HL-60 (cell line): ENCODE measurements around the gene TYMP.
A peak's percentile ranks its signal among the peaks of the same experiment; 100 is the strongest.

ENCODE experiments used
- DNase-seq, 2 experiments: peaks; one replicate each; pipeline ENCODE4 v3.0.0-alpha.2; 2010 to 2020; ENCODE audit warnings: low read depth in 1 of 2, low spot score in 1 of 2
- H3K27ac ChIP-seq: fragments of 250-450 bp; sonication (Bioruptor Pico); replicated peaks from 2 replicates; pipeline ENCODE4 v1.5.1; 2020; ENCODE audit warnings: mild to moderate bottlenecking, moderate library complexity
- H3K27me3 ChIP-seq: fragments of 250-450 bp; sonication (Bioruptor Pico); 2 replicates; pipeline ENCODE4 v1.5.1; 2021; ENCODE audit warnings: mild to moderate bottlenecking, moderate library complexity; ENCODE audit not compliant: insufficient read depth, poor library complexity, severe bottlenecking
- H3K4me3 ChIP-seq: replicated peaks from 2 replicates; pipeline ENCODE4 v1.5.1; 2011; ENCODE audit warnings: mild to moderate bottlenecking, control low read depth, low read length; ENCODE audit not compliant: insufficient read depth
- GABPA ChIP-seq: IDR thresholded peaks from 2 replicates; pipeline ENCODE4 v1.6.1; 2012; ENCODE audit warnings: low read depth
- POLR2AphosphoS5 ChIP-seq: IDR thresholded peaks from 2 replicates; pipeline ENCODE4 v1.6.1; 2012; ENCODE audit warnings: low read depth
- SPI1 ChIP-seq: IDR thresholded peaks from 2 replicates; pipeline ENCODE4 v1.6.1; 2012; ENCODE audit warnings: low read depth, mild to moderate bottlenecking, borderline replicate concordance
- TF ChIP-seq, protein P1 (sequence below): IDR thresholded peaks from 2 replicates; pipeline ENCODE4 v1.6.1; 2012; ENCODE audit warnings: low read depth; ENCODE audit not compliant: insufficient replicate concordance
- TF ChIP-seq, protein P2 (sequence below): IDR thresholded peaks from one replicate; pipeline ENCODE4 v1.5.1; 2011; ENCODE audit warnings: low read length, control low read depth, inconsistent platforms; ENCODE audit not compliant: insufficient read depth

TYMP gene

DNA sequence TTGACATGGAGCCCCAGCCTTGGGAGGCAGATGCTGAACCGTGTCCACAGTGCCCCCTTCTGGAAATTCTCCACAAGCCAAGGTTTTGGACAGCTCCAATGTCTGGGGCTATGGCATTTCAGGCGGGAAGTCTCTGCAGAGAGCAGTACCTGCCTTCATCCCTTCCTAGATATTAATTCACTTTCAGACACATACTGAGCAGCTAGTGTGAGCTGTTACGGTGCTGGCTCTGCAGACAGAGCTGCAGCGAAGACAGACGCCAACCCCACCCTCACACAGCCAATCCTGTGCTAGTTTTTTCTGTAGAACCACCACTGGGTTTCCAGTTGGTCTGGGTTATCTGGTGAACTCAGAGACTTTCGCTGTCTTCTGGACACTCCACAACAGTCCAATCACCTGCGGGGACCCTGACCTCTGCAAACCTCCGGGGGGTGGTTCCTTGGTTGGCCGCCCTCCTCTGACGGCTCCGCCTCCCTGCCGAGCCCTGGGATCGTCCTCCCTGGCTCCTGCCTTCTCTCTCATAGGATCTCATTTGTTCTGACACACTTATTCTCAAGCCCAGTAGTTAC lies 31.4 kb downstream of the TYMP start:
- DNase-seq, result peak in 1 of 2 experiments; percentile 74
- Histone ChIP-seq H3K27ac (no peak overlapping the region), H3K27me3 (no peaks in the 10 kb centered on the region), H3K4me3 (no peak overlapping the region)
- TF ChIP-seq POLR2AphosphoS5 (no peak), SPI1 (no peak), GABPA (no peak)
- TF ChIP-seq, protein P1, sequence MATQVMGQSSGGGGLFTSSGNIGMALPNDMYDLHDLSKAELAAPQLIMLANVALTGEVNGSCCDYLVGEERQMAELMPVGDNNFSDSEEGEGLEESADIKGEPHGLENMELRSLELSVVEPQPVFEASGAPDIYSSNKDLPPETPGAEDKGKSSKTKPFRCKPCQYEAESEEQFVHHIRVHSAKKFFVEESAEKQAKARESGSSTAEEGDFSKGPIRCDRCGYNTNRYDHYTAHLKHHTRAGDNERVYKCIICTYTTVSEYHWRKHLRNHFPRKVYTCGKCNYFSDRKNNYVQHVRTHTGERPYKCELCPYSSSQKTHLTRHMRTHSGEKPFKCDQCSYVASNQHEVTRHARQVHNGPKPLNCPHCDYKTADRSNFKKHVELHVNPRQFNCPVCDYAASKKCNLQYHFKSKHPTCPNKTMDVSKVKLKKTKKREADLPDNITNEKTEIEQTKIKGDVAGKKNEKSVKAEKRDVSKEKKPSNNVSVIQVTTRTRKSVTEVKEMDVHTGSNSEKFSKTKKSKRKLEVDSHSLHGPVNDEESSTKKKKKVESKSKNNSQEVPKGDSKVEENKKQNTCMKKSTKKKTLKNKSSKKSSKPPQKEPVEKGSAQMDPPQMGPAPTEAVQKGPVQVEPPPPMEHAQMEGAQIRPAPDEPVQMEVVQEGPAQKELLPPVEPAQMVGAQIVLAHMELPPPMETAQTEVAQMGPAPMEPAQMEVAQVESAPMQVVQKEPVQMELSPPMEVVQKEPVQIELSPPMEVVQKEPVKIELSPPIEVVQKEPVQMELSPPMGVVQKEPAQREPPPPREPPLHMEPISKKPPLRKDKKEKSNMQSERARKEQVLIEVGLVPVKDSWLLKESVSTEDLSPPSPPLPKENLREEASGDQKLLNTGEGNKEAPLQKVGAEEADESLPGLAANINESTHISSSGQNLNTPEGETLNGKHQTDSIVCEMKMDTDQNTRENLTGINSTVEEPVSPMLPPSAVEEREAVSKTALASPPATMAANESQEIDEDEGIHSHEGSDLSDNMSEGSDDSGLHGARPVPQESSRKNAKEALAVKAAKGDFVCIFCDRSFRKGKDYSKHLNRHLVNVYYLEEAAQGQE, result peak; percentile 85
- TF ChIP-seq, protein P2, sequence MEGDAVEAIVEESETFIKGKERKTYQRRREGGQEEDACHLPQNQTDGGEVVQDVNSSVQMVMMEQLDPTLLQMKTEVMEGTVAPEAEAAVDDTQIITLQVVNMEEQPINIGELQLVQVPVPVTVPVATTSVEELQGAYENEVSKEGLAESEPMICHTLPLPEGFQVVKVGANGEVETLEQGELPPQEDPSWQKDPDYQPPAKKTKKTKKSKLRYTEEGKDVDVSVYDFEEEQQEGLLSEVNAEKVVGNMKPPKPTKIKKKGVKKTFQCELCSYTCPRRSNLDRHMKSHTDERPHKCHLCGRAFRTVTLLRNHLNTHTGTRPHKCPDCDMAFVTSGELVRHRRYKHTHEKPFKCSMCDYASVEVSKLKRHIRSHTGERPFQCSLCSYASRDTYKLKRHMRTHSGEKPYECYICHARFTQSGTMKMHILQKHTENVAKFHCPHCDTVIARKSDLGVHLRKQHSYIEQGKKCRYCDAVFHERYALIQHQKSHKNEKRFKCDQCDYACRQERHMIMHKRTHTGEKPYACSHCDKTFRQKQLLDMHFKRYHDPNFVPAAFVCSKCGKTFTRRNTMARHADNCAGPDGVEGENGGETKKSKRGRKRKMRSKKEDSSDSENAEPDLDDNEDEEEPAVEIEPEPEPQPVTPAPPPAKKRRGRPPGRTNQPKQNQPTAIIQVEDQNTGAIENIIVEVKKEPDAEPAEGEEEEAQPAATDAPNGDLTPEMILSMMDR, result peak; percentile 78

GRCh38 chr22:50497093-50497492 lies 32.7 kb downstream of the TYMP start:
- H3K4me3 ChIP-seq, result no peak overlapping the region
- no peak overlapping the region for H3K27ac ChIP-seq
- TF ChIP-seq, protein P1, result no peak
- no peak for TF ChIP-seq GABPA
- TF ChIP-seq, protein P2, result no peak
- TF ChIP-seq SPI1, result no peak
- no peak for TF ChIP-seq POLR2AphosphoS5
- DNase-seq, result no peak
- H3K27me3 ChIP-seq, result no peaks in the 10 kb centered on the region

GRCh38 chr22:50490531-50491308 lies 39.1 kb downstream of the TYMP start:
- Histone ChIP-seq H3K4me3 (no peak overlapping the region), H3K27me3 (no peaks in the 10 kb centered on the region), H3K27ac (no peak overlapping the region)
- DNase-seq, result peak in 1 of 2 experiments; percentile 53
- TF ChIP-seq, protein P1, result no peak
- peak; percentile 42; the same call in 1 of the 2 replicates for TF ChIP-seq SPI1
- TF ChIP-seq, protein P2, result no peak
